GM13977 (cell line): ENCODE results near the gene GLTPD2.

ENCODE experiments used
- DNase-seq: peaks from one replicate; pipeline ENCODE4 v3.0.0; 2012; ENCODE audit warnings: low spot score
- CTCF ChIP-seq: IDR thresholded peaks from 2 replicates; pipeline ENCODE4 v1.5.1; 2012; ENCODE audit warnings: mild to moderate bottlenecking, control low read depth; ENCODE audit not compliant: insufficient read depth; ENCODE audit errors: extremely low read depth, missing control alignments
- in situ Hi-C: fragments of 300-500 bp; cut with MboI; formaldehyde crosslinking; loops from one replicate; pipeline ENCODE4 v1.12.0; 2022; ENCODE audit warnings: low sequenced_read_pairs, low pct_unique_long_range_greater_than_20kb, mixed read lengths, inconsistent platforms; ENCODE audit not compliant: unreplicated experiment

The GLTPD2 gene

GRCh38 chr17:4768298-4768697, 20.5 kb upstream of the GLTPD2 start:
- no peak for TF ChIP-seq CTCF
- no peak for DNase-seq
- in situ Hi-C loops = no loop called here

GRCh38 chr17:4769628-4770027, 19.1 kb upstream of the GLTPD2 start:
- no peak for TF ChIP-seq CTCF
- DNase-seq = no peak
- in situ Hi-C loops = no loop called here

- DNase-seq = no peak
- in situ Hi-C loops = no loop called here
- TF ChIP-seq CTCF = no peak
Measured at GRCh38 chr17:4771519-4772234, 17.1 kb upstream of the GLTPD2 start, which contains the start of gene TM4SF5. TSS of gene TM4SF5 (plus strand) at chr17:4771886. CDS start at chr17:4771923, 37 bp downstream.

GRCh38 chr17:4772235-4772613, 16.5 kb upstream of the GLTPD2 start:
- in situ Hi-C loops = no loop called here
- DNase-seq = no peak
- TF ChIP-seq CTCF = no peak

- no peak for DNase-seq
- in situ Hi-C loops = no loop called here
- TF ChIP-seq CTCF = no peak
Measured at GRCh38 chr17:4777969-4778760, 10.6 kb upstream of the GLTPD2 start.

- TF ChIP-seq CTCF = no peak
- DNase-seq = no peak
- in situ Hi-C loops = no loop called here
Measured at GRCh38 chr17:4780325-4780955, 8.3 kb upstream of the GLTPD2 start.
